DMS114 treated with DMSO at 0.1 percent for 48 hours (cell line): ENCODE measurements around the gene TMEM131L.

Source experiments
- DNase-seq: peaks from one replicate; lab custom pipeline; 2025; ENCODE audit not compliant: unreplicated experiment; lab: John Stamatoyannopoulos, UW

Gene TMEM131L

DNA sequence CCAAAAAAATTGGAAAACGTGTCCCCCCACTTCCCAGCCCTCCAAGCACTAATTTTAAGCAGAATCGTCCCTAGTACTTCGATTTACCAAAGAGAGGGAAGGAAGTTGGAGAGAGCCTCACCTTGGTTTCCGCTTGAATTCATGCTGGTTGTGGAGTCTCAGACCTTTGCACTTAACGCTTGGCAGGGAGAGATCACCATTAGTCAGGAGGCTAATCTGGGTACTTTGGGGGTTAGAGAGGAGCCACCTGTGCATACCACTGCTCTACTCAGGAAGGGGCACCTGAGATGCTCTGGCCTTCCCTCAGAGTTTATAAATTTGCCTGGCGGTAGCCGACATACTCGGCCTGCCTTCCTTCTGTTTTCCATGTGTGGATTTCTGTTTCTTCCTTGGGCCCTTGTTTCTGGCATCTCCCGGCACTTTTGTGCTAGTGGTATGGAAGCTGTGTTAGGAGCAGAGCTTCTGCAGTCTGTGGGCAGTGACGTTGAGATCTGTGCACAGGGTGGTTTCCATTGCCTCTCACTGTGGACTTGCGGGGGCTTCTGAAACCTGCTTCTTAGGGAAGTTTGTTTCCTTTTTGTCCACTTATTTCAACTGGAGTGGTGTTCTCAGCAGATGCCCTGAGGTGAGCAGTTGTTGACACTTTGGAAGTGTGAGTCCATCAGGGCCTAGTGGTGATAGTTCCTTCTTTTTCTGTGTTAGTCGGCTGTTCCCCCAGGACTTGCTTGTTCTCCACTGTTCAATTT lies 104.2 kb downstream of the TMEM131L start:
- DNase-seq, result no peak

GRCh38 chr4:153571006-153571545 lies 104.9 kb downstream of the TMEM131L start:
- DNase-seq, result no peak

DNA sequence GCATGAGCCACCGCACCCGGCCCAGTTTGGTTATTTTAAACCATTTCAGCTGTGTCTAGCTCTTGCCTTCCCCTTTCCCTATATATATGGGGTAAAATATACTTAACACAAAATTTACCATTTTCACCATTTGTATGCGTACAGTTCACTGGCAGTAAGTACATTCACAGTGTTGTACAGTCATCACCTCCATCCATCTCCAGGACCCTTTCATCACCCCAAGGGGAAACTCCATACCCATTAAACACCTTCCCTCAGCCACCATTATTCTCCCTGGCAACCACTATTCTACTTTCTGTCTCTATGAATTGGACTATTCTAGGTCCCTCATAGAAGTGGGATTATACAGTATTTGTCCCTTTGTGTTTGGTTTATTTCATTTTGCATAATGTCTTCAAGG lies 106.4 kb downstream of the TMEM131L start:
- no peak for DNase-seq

- DNase-seq, result no peak
These were observed 107.1 kb downstream of the TMEM131L start for GRCh38 chr4:153573221-153573620.

DNA sequence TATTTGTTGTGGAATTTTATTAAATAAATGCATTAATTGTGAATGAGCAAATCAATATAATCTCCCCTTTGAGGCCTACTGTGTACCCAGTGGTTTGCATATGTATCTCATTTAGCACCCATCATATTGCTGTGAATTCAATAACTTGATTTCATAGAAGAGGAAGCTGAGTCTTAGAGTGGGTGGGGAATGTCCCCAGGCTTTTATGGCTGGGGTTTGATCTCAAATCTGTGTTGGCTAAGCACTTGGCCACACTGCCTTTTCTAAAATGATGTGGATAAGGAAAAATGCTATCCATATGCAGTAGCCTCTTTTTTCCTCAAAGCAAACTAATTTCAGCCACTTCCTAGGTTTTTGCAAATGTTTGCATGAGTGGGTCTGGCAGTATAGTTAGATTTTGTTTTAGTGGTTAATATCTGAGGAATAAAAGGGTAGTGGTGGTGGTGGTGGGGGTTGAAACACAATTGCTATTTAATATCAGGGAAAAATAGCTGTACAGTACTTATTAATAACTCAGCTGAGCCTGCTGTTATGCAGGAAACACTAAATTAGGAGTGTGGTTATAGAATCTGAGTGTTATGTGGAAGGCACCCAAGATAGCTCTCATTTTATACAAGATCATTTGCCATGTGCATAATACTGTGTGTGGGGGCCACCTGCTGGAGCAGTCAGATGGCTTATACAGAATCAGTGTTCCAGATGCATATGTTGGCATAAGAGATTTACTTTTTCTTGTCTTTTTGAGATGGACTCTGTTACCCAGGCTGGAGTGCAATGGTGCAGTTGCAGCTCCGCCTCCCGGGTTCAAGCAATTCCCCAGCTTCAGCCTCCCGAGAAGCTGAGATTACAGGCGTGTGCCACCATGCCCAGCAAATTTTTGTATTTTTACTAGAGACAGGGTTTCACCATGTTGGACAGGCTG lies 108.0 kb downstream of the TMEM131L start:
- DNase-seq, result peak; percentile 25

- no peak for DNase-seq
These were observed 110.2 kb downstream of the TMEM131L start for GRCh38 chr4:153576443-153576774.

DNA sequence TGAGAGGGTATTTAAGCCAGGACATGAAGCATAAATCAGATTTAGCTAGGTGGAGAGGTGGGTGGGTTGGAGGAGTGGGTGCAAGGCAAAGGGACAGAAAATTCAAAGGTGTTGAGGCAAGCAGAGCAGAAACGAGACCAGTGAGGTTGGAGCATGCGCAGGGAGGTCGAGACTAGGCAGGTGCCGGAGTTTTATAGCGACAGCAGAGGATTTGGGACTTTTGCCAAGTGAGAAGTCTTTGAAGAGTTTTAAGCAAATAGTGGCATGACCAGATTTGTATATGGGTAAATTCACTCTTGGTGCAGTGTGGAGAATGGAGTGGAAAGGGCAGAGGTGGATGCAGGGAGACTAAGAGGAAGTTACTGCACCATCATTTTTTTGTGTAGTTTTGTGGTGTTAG lies 110.9 kb downstream of the TMEM131L start:
- no peak for DNase-seq

DNA sequence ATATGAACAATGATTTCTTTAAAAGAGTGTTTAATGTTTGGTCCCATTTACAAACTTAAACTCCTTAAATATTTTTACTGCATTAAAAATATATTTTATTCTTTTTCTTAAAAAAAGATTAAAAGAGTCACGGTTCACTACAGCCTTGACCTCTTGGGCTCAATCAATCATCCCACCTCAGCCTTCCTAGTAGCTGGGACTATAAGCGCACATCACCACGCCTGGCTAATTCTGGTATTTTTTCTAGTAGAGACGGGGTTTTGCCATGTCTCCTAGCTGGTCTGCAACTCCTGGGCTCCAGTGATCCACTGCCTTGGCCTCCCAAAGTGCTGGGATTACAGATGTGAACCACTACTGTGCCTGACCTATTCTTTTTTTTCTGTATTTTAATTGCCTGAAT lies 113.2 kb downstream of the TMEM131L start:
- no peak for DNase-seq

GRCh38 chr4:153579872-153580271 lies 113.7 kb downstream of the TMEM131L start:
- DNase-seq, result no peak

DNA sequence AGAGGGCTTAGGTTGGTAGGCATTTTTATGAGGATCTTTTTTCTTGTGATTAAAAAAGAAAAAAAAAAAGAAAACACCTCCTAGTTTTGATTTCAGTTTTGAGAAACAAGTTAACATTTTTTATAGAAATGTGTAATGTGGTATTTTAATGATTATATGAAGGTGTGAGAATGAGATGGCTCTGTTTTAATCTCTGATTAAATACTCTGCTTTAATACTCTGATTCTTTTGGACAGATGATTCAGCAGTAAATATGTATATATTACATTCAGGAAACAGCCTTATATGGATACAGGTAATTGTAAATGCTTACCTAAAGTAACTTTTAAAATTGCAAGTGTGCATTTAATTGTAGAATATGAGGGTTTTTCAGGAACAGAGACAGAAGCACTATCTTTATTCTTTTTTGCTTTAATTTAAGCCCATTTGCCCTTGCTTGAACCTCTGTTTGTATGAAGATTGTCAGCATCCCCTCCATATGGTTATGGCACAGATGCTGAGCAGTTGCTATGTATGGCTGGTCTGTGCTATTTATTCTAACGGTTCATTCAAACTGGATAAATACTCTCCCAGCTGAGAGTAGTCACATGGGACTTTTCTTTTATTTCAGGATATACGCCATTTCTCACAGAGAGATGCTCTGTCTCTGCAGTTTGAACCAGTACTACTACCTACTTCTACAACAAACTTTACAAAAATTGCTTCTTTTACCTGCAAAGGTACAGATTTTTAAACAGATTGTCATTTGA lies 117.0 kb downstream of the TMEM131L start:
- DNase-seq, result no peak

DNA sequence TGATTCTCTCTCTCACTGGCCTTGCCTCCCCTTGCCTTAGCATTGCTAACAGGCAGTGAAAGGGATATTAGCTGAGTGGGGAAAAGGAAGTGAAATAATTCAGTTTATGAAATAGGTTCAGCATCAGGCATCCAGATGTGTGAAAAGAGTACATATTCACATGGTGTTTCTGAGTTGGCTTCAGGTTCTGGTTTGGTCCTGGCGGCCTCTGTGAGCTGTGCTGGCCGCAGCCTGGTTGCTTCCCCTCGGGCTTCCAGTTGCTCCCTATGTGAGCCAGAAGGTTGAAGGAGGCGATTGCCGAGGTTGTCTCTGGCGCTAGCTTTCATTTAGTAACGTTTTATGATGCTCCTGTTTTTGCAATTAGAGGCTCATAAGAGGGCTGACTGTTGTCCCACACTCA lies 118.9 kb downstream of the TMEM131L start:
- no peak for DNase-seq

DNA sequence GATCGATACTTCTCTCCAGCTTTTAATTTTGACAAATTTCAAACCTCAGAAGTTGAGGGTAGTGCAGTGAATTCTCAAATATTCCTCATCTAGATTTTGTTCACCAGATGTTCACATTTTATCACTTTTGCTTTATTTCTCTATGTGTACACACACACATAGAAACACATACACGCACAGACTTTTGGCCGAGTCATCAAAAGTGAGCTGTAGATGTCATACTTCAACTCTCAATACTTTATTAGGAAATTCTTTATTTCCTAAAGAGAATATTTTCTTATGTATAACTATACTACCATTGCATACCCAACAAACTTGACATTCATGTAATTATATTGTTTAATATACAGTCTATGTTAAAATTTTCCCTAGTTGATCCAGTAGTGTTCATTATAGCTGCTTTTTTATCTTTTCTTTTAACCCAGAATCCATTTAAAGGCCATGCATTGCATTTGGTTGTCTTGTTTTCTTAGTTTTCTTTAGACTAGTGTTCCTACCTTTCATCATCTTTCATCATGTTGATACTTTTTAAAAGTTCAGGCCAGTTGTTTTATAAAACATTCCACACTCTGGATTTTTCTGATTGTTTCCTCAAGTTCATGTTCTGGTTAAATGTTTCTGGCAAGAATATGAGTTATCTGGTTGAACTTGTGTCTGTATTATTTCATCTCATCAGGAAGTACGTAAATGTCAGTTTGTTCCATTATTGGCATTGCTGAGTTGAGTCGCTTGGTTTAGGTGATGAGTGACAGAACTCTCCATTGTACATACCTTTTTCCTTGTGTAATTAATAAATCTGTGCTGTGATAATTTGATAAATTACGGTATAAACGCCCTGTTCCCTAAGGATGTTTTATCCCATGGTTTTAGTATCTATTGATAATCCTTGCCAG lies 123.8 kb downstream of the TMEM131L start:
- no peak for DNase-seq

DNA sequence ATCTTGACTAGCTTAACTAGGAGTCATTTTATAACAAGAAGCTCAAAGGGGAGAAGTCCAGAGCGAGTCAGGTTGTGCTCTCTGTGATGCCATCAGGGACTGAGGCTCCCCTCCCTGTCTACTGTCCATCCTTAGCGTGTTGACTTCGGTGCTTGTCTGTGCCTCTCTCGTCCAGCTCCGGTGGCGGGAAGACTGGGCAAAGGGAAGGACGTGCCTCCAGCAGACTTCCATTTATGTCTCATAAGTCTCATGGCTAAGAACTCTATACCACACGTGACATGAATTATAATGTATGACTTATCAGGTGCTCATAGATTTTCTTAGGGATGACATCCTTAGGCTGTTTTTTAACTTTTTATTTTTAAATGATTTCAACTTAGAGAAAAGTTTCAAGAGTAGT lies 125.3 kb downstream of the TMEM131L start:
- DNase-seq, result no peak

- no peak for DNase-seq
These were observed 125.9 kb downstream of the TMEM131L start for GRCh38 chr4:153592064-153592463.

DNA sequence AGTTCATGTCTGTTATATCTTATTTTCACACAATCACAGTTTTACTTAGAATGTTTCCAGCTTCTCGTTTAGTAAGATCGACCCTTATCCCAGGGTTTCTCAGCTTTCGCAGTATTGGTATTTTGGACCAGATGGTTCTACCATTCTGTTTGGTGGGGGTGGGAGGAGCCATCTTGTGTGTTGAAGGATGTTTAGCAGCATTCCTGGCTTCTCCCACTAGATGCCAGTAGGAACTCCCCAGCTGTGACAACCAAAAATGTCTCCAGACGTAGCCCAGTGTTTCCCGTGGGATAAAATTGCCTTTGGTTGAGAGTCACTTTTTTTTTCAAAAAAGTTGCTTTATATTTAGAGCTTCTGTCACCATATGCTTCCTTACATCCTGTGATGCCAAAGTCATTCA lies 127.0 kb downstream of the TMEM131L start:
- no peak for DNase-seq

GRCh38 chr4:153594210-153594609 lies 128.1 kb downstream of the TMEM131L start:
- DNase-seq, result no peak

DNA sequence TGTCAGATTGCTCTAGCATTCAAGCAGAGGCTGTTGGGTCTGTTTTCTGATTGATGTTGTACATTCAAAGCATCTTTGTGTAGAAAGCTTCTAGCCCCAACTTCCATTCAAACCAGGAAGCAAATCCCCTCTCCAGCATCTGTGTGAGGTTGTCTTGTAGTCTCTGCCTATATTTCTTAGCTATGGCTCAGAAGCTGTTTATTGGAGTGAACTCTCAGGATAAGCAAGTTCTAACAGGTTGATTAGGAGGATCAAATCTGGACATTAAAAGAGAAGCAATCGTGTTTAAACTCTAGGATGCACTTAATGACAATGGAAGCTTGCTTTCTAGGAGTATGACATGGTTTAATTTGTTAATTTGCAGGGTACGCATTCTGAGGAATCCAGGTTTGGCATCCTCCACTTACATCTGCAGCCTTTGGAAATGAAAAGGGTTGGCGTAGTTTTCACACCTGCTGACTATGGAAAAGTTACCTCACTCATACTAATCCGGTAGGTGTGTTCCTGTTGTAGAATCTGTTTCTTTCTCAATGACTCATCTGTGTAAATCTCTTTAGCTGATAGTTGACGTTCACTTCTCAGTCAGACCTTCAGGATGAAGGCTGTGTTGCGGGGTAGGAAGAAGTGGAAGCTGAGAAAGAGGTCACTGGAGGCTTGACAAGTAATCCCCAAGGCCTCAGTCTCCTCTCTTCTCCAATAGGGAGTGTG lies 129.9 kb downstream of the TMEM131L start:
- no peak for DNase-seq

DNA sequence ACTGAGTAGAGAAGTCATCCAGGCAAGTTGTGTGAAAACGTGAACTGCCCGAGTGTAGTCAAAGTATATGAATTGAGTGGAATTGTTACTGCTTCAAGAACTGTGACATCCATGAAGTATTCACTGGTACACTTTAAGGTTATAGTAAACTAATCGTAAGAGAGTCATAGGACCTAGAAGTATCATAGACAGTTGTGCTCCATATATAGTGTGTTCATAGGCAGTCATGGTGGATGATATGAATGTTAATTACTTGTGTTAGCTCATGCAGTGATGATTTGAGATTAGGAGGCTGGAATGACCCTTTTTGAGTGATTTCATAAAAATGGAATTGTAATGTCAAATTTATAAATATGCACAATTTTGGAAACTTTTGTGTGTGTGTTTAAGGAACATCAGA lies 136.6 kb downstream of the TMEM131L start:
- DNase-seq, result no peak

GRCh38 chr4:153603258-153603657 lies 137.1 kb downstream of the TMEM131L start:
- DNase-seq, result no peak

- no peak for DNase-seq
These were observed 137.7 kb downstream of the TMEM131L start for GRCh38 chr4:153603835-153604234.
